Stimulated activated CD4-positive, alpha-beta T cell treated with anti-CD3 and anti-CD28 coated beads, TNF-alpha, amount 100 ng/mL, for 24 hours (primary cell): ENCODE data around the gene DPEP2NB.
"Not testable (repeated sequence)": the region's sequence is repeated elsewhere in the genome, so short reads cannot be mapped to it uniquely, and the experiment has no call there.

ENCODE experiments used
- DNase-seq, 3 experiments: peaks; one replicate each; pipeline ENCODE4 v3.0.0-alpha.2; 2020; ENCODE audit warnings: low read depth in 3 of 3

Gene DPEP2NB

GRCh38 chr16:68013440-68013839 is 2.3 kb downstream of the DPEP2NB start:
- no peak for DNase-seq

GRCh38 chr16:68009872-68010271 is 5.8 kb downstream of the DPEP2NB start:
- not testable (repeated sequence) for DNase-seq

- no peak for DNase-seq
Measured at GRCh38 chr16:68009157-68009735, 6.5 kb downstream of the DPEP2NB start.

- DNase-seq = no peak
Measured at GRCh38 chr16:68005786-68006286, 9.9 kb downstream of the DPEP2NB start.

- no peak for DNase-seq
Measured at GRCh38 chr16:68005211-68005610, 10.5 kb downstream of the DPEP2NB start.

GRCh38 chr16:68003031-68003430 is 12.7 kb downstream of the DPEP2NB start:
- DNase-seq = no peak

GRCh38 chr16:68000450-68000849 is 15.3 kb downstream of the DPEP2NB start:
- DNase-seq = no peak

- no peak for DNase-seq
Measured at GRCh38 chr16:67999985-68000384, 15.7 kb downstream of the DPEP2NB start.

GRCh38 chr16:67998779-67999688 is 16.7 kb downstream of the DPEP2NB start, which contains the start of gene DPEP2:
DPEP2 (minus strand) TSS chr16:67999484; CDS start chr16:67993212, 6,272 bp downstream.
- DNase-seq = not testable (repeated sequence)

GRCh38 chr16:67998231-67998778 is 17.4 kb downstream of the DPEP2NB start:
- DNase-seq = not testable (repeated sequence)

GRCh38 chr16:67996666-67997065 is 19.0 kb downstream of the DPEP2NB start:
- DNase-seq = no peak

- peak in 1 of 3 experiments; percentile 32 for DNase-seq
Measured at GRCh38 chr16:67995423-67995822, 20.3 kb downstream of the DPEP2NB start.

GRCh38 chr16:67994040-67994408 is 21.7 kb downstream of the DPEP2NB start:
- not testable (repeated sequence) for DNase-seq

GRCh38 chr16:67993207-67994039 is 22.3 kb downstream of the DPEP2NB start:
- peak; percentile 60 to 83 (median 62) for DNase-seq

GRCh38 chr16:67992661-67993206 is 23.0 kb downstream of the DPEP2NB start:
- no peak for DNase-seq

- DNase-seq = no peak
Measured at GRCh38 chr16:67990018-67990386, 25.7 kb downstream of the DPEP2NB start.

GRCh38 chr16:67989322-67990017 is 26.2 kb downstream of the DPEP2NB start:
- no peak for DNase-seq

GRCh38 chr16:67988675-67989074 is 27.0 kb downstream of the DPEP2NB start:
- DNase-seq = no peak

GRCh38 chr16:67987460-67988160 is 28.1 kb downstream of the DPEP2NB start:
- DNase-seq = no peak

- no peak for DNase-seq
Measured at GRCh38 chr16:67986949-67987348, 28.8 kb downstream of the DPEP2NB start.
